Measurements from ENCODE around the gene UMAD1.

UMAD1 gene

DNA sequence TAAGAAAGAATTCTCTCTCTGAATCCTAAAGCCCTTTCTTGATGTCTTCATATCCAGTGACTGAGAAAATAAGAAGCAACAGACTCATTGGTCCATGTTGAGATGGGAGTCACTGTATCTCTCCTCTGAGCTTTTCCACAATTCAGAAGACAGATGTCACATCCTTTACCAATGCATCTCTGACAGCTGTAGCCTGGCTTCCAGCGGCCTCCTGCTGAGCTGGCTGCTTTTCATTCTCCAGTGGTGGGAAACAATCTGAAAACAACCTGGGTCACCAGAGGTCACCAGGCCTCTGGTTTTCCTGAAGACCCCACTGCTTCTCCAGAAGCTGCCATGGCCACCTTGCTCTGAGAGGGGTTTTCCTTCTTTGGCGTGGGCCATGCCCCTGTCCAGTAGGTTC lies 96.1 kb downstream of the UMAD1 start:
- no peak for DNase-seq

DNA sequence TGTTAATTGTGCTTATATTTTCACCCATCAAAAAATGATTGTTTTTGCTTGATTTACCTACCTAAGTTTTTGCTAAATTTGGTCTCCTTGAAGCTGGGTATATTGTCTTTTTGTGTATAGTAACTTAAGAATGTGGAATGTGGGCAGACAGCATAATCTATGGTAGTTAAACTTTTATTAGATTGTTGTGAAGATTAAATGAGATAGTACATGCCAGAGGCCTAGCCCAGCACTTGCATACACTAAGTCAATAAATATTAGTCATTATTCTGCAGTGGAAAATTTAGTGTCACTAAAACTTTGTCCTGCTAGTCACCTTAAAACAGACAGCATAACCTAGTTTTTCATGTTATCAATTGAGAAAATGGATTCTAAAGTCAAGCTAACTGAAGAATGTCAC lies 97.1 kb downstream of the UMAD1 start:
- DNase-seq: no peak

DNA sequence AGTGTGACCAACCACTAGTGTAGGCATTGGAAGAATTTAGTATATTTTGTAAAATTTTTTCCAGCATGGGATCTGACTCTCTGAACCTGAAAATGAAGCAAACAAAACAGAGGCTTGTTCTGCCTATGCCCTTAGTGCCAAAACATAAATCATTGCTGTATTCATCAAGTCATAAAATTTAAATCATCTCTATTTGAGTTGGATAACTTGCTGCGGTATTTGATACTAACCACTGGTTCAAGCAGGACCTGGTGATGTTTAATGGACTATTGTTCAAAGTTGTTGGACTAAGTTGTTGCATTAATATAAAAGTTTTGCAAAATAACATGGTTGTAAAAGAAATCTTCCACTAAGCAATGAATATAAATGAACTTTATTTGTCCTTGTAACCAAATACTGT lies 97.6 kb downstream of the UMAD1 start:
- no peak for DNase-seq

DNA sequence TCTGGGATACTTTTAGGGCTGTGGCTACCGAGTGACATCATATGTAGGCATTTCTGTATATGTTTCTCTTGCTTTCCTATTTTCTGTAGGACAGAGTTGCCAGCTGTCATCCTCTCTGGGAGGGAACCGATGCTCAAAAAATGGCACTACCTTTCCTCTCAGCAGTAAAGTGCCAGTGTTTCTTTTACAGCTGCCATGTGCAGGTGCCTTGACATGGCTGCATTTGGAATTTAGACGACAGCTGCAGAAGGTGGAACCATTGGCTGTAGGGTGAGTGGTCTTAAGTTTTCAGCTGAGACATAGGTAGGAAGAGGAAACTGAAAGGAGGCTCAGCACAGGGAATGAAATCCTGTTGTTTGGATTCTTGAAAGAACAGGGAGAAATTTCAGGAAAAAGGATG lies 98.1 kb downstream of the UMAD1 start:
- no peak for DNase-seq

DNA sequence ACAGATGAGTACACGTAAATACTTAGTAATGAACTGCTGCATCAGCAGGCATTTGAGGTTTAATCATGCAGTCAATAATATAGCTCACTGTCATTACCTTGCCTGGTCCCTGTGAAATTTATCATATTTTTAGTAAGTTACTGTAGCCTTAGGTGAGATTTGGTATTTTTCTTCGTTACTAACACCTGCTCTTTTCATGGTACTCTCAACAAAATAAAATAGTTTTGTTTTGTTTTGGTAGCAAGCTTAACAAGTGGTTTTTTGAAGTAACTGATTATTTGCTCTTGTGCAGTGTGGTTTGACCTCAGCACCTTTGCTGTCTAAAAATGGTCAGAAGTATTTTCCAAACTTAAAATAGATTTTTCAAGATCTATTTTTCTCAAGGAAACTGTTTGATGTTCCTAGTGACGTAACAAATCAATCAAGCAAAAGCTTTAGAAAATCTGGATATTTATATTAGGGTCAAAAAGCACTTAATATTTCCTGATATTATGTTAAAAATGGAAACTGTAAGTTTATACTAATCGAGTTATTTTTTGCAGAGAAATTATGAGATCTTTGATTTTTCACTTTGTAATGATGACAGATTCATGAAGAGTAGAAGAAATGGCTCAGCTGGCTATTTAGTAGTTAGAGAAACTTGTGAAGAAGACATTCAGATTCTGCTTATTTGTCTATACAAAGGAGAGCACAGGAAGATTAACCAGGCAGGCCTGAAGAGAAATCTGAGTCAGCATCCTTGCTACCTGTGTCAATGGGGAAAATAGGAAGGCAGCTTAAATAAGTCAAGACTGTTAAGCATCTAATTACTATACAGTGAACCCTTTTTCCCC lies 98.9 kb downstream of the UMAD1 start:
- DNase-seq: no peak

DNA sequence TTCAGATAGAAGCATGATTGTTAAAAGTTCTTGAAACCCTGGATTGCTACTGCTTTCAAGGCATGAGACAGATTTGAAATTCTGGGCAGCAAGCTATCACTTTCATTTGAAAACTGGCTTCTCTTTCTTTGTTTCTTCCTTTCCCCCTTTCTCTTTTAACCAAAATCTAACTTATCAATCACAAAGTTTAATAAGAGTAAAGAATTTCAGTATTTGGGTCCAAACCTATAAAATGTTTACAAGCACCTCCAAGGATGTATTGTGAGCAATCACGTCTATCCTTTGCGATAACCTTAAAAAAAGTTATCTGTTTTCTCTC lies 99.4 kb downstream of the UMAD1 start:
- DNase-seq: no peak

DNA sequence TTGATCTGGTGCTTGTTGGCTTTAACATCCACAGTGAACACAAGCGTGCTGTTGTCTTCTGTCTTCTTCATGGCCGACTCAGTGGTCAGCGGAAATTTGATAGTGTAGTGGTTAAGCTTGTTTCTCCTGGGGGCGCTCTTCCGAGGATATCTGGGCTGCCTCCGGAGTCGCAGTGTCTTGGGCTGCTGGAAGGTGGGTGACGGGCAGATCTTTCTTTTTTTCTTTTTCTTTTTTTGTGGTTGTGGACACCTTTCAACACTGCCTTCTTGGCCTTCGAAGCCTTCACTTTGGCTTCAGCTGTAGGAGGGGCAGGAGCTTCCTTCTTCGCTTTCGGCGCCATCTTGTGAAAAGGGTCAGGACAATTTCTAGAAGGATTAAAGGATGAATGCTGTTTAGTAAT lies 101.7 kb downstream of the UMAD1 start:
- no peak for DNase-seq

DNA sequence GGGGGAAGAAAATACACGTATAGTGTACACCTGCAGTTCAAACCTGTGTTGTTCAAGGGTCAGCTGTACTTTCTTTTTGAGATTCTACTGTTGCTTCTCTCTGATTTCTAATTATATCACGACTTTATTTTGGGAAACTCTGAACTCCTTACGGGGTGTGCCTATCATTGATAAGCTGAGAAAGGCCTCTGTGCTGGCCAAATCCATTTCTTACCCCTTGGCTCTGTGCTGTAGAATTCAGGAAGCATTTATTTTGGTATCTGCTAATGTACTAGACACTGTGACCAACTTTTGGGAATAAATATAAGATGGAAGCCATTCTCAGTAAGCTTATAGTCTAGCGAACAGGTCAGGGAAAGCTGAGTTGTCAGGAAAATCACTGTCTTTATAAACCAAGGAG lies 104.7 kb downstream of the UMAD1 start:
- no peak for DNase-seq

DNA sequence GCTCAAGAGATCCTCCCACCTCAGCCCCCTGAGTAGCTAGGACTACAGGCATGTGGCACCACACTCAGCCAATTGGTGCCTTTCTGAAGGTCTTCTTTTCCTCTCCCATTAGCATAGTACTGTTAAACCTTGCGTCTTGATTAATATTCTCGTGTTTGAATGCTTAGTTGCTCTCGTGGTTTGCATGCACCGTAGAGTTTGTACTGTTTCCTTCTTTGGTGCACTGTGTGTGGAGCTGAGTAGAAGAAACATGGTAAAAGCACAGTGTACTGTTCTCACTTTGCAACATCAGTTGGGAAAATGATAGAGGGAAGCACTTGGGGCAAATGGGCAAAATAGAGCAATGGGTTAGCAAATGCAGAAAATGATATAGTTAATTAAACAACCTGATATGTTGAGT lies 105.4 kb downstream of the UMAD1 start:
- DNase-seq: no peak

DNA sequence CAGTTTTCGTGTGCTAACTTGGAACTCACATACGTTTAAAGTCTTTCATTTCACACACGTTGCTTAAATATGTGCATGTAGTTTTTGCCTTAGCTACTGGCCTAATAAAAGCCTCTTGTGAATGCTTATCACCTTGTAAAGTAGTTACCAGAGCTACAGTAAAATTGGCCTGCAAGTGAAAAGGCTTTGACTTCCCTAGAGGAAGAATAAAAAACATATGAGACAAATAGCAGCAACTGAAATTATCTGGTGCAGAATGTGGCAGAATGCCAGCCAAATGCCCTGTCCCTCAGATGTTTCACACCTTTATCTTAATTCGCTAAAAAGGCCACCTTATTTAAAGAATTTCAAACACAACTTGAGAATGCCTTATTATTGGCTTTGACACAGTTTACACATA lies 105.9 kb downstream of the UMAD1 start:
- DNase-seq: no peak

DNA sequence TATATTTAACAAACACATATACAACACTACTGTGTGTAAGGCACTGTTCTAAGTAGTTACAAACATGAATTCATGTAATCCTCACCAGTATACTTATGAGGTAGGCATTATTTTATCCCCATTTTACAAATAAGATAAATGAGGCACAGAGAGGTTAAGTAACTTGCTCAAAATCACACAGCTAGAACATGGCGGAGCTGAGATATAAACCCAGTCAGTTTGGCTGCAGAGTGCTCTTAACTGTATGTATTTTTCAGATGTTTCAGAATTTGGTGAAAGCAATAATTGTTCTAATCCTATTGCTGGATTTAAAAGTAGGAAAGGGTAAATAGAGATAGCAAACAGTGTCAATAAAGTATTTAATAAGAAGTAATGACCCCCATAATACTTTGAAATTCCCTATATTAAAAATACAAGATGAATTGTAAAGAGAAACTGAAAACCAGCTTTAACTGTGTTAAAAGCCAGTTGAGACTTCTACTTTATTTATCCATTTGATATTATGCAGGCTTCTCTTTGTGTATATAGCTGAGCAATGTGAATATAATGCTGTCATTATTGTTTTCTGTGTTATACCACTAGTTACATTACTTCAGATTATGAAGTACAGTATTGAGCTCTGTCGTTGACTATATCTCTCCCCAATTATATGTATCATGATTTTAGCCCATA lies 110.2 kb downstream of the UMAD1 start:
- no peak for DNase-seq

DNA sequence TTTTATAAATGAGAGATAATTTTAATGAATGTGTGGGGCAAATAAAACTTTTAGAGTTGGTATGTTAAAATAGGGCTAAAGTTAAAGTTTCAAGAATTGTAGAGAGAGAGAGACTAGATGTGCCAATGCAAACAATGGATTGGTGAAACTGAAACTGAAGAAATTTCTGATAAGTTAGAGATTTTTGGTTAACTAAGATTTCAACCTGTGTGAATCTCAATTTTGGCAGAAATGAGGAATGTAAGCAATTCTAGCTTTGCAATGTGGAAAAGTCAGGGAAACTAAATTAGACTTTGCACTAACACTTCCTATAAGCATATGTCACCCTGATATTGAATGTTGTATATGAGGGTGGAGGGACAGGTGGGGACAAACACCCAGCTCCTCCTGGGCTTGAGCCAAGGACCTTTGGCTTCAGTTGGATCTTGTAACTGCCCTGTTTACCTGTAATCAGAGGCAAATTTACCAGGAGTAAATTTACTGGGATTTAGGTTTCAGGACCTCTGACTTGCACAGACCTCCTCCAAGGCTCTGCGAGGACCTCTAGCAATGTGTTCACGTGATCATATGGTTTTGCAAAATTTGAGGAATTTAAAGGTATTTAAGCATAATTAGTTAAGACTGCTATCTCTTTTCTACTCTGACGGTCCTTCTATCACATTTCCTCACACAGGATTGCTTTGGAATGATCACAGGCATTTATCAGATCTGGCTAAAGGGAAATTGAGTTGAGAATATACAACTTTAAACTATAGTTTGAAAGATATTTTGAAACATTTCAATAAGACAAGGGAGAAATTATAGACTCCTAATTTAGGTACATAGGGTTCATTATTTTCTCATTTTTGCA lies 110.9 kb downstream of the UMAD1 start:
- no peak for DNase-seq

DNA sequence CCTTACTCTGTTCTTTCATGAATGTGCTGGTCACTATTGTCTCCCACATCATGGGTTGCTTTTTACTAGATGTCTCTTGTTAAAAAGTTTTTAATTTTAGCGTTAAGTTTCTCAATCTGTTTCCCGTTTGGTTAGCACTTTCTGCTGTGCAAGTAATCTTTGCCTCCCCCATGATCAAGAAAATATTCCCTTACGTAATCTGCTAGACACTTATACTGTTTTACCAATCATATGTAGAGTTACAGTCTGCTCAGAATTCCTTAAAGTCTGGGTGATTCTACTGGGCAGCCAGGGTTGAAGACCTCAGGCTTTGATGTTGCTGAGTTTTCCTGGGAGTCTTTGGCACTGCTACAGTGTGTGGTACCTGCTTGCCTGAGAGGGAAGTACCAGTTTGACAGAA lies 116.0 kb downstream of the UMAD1 start:
- DNase-seq: no peak

DNA sequence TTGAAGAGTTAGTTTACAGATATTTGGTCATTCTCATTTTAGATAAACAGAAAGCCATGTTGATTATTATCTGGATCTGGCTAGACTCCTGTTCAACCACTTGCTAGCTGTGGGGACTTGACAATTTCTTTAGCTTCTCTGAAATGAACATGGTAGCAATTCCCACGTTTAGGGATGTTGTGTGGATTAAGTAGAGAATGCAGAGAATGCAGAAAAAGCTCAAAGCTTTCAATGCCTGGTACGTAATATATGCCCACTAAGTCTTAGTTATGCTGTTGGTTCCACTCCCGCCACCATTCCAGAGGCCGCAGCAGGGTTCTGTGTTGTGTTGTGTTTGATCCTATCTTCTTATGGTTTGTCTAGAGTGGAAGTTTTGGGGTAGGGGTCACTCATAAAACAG lies 117.0 kb downstream of the UMAD1 start:
- DNase-seq: no peak

DNA sequence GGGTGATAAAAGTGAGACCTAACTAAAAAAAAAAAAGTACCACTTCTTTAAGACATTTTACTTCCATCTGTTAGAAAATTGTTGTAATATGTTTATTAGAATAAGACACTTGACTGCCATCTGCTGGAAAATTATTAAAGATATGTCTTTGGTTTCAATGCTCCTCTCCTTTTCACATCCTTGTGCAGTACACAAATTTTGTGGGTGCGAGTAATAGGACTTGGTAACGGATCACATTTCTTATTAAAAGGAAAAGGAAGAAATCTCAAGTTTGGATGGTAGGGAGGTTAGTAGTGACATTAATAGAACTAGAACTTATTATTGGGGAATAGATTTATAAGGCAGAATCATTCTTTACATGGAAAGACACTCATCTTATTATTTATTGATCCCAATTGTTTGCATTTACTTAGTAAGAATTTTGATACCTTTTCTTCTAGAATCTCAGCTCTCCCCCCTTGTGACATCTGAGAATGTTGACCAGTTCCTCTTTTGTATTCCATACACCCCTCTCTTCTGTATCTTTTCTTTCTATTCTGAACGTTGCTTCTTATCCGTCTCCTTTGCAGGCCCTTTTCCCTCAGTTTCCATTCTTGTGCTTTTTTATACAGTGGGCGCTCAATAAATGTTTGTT lies 120.9 kb downstream of the UMAD1 start:
- peak; percentile 39 to 40 for DNase-seq

DNA sequence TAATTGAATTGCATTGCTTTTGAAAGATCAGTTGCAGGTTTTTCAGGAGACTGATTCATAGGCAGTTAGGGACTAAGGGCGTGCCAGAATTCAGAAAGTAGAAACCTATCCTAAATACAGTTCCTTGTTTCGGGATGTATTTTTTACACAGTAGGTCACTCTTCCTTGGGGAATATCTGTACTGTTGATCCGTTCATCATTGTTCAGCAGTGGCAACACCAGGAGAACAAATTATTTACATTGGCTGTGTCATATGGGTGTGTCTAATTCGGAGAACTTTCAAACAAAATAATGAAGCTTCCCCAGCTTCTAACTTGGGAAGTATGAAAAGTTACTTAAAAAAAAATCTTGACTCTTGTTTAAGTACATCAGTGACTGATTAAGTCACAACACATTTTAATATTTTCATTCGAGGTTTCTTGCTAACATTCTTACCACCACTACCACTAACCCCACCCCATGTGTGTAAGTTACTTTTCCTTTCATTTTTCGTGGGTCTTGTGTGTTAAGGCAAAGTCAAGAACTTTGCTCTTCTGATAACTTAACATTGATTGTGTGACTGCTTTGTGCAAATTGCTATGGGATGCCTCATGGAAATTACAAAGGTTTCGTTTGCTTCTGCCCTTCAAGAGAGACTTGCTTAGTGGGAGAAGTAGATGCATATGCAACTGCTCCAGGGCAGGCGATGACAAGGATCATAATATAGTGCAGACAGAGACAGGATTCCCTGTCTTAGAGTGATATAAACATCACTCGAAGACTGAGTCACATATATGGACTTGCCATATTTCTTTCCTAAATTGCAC lies 121.6 kb downstream of the UMAD1 start:
- peak in 1 of 2 experiments; percentile 1 for DNase-seq

DNA sequence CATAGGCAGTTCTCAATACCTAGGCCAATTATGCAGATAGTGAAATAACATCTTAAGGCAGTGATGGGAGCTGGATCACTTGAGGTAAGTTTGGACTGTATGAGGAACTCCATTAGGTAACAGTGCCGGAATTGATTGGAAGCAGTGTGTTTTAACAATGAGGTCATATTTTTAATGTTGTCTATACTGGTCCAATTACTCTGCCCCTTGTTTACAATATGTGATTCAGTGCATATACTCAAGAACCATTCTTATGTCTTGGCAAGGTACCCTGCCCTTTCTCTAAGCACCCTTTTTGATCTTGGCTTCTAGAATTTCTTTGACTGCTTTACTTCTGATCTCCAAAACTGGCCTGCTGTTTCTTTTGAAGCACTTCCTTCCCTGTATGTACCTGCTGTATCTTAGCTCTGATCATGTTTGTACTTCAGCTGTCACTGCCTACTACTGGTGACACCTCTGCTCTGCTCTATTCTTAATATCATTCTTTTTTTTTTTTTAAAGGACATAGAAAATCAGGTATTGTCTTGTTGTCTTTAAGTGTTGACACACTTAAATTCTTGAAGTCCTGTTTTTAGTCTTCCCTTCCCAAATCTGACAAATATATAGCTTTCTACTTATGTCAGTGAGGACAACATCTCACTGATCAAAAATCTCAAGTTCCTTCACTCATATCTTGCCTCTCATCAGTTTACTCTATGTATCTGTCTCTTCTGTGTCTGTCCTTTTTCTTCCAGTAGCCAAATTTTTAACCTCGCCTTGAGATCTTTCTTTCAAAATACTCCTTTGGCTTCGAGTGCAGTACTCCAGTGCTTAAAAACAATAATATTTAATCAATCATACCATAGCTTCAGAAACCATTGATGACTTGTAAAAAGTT lies 124.2 kb downstream of the UMAD1 start:
- no peak for DNase-seq

DNA sequence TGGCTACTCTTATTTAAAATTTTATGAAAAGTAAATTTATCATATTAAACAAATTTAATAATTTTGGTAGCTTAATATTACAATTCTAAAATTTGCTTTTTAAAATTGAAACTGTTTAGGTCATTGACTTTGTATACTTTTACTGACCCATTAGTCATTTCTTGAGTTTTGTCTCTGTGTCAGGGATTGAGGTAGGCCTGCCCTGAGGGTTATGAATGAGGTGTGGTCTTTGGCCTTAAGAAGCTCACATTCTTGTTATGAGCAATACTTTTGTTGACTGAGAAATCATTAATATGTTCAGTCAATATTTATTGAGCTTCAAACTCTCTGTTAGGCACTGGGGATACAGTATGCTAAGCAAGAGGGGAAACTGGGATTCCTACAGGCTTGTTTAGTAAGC lies 124.9 kb downstream of the UMAD1 start:
- DNase-seq: no peak

DNA sequence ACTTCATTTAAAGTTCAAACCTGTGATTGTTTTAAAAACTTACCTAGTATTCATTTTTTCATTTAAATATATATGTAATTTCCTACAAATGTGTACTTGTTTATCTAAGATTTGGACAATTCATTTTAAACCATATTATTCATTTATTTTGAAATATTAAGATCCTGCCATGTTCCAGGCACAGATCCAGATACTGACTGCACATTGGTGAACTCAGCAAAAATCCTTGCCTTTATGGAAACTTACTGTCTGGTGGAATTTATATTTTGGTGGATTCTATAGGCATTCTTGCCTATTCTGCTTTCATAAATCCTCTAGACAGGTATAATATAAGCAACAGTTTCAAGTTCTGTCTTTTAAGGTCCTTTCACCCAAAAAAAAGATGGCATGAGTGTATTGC lies 126.1 kb downstream of the UMAD1 start:
- no peak for DNase-seq

DNA sequence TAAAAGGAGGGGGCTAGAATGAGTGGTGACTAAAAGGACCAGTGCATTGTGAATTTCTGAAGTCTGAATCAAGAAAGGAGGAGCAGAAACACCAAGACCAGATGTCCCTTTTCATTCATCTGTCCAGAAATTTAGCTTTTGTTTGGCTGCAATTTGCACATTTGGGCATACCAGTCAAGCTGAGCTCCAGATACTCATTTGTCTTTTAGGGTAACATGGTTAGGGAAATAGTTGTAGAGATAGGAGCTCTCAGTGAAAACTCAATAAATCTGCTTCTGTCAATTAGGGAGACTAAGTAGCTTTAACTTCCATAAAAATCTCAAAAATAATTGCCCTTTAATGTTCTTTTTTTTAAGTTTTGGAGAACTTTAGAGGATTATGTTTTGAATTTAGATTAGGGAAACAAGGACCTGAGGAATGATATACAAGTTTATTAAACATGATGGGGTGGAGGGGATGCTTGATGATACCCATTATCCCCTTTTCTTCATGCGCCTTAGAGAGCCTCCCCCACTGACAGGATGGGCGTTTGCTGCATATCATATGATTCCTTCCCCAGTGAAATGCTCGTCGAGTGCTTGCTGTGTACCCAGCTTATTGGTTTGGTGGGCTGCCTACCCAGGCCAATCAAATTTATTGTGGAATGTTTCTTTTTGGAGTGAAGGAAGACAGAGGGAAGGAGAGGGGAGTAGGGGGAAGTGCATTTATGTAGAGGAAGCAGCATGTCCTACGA lies 128.6 kb downstream of the UMAD1 start:
- no peak for DNase-seq

Data from Kasumi-1 (cell line).